Activated B cell treated with CpG ODN at 0.5 μM for 24 hours (primary cell): ENCODE data around the gene SLC7A11. TPM values are rescaled to one million over a fixed set of nuclear protein-coding genes. Genes with fewer than 3 reads are reported as not detected.

ENCODE experiments used
- ATAC-seq: fragments of 200-7000 bp; cut with Tn5 transposase; one replicate; pipeline ENCODE4 v1.10.0; 2021; ENCODE audit warnings: low read depth, mild to moderate bottlenecking, moderate library complexity
- CTCF ChIA-PET: fragments of 350-600 bp; sonication (Branson Sonifier 250); formaldehyde crosslinking; loops from one replicate; lab custom pipeline; 2021; ENCODE audit warnings: antibody characterized with exemption; lab: Charles Lee
- POLR2A ChIA-PET: fragments of 350-600 bp; sonication (Branson Sonifier 250); formaldehyde crosslinking; loops from one replicate; lab custom pipeline; 2021; ENCODE audit warnings: antibody characterized with exemption; lab: Charles Lee
- DNase-seq: peaks from one replicate; pipeline ENCODE4 v3.0.0; 2022
- H3K27ac Mint-ChIP-seq: one replicate; pipeline ENCODE4 v1.8.0; 2020; ENCODE audit warnings: mixed read lengths
- H3K27me3 Mint-ChIP-seq: one replicate; pipeline ENCODE4 v1.8.0; 2021; ENCODE audit warnings: mixed read lengths
- H3K36me3 Mint-ChIP-seq: one replicate; pipeline ENCODE4 v1.8.0; 2021; ENCODE audit warnings: low read depth, mixed read lengths
- H3K4me1 Mint-ChIP-seq: one replicate; pipeline ENCODE4 v1.8.0; 2021; ENCODE audit warnings: mixed read lengths
- H3K4me3 Mint-ChIP-seq: one replicate; pipeline ENCODE4 v1.8.0; 2020; ENCODE audit warnings: mild to moderate bottlenecking, mixed read lengths
- H3K9me3 Mint-ChIP-seq: one replicate; pipeline ENCODE4 v1.8.0; 2020; ENCODE audit warnings: mixed read lengths
- intact Hi-C: fragments of 100-400 bp; cut with micrococcal nuclease; formaldehyde crosslinking; loops from one replicate; pipeline ENCODE4 v1.15.1; 2024
- total RNA-seq: library from RNA; stranded (reverse); gene quantifications from 2 replicates; pipeline ENCODE4 v1.2.3, GENCODE V29; 2022
- TF ChIP-seq, protein P1 (sequence below): fragments of 200-600 bp; IDR thresholded peaks from one replicate; pipeline ENCODE4 v1.8.0; 2022; ENCODE audit warnings: antibody characterized with exemption, mild to moderate bottlenecking

Gene SLC7A11
- total RNA-seq, 1 donor from 2014 or later: 1.4 TPM

DNA sequence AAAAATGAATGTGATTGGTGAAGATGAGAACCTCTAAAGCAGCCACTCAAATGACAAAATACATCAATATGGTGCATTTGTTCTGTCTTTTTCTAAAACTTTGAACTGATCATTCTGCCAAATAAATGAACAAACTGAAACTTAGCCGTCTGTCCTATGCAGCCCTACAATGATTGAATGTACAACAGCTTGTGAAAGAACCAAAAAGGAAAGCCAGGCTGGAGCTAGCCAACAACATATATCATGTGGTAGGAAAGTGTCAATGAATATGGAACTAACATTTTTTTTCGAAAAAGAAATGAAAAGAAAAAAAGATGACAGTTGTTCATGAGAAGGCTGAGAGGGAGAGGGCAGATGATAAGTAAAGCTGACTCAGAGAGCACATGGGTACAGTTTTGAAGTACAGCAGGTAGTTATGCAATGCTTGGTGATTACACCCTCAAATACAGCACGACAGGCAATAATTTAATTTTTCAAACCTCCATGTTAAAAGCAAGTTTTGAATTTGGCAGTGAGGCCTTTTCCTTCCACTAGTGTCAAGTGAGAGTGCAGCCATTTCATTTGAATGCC, 21.2 kb upstream of the SLC7A11 start:
- ATAC-seq (no peak), DNase-seq (no peak)
- TF ChIP-seq, protein P1, sequence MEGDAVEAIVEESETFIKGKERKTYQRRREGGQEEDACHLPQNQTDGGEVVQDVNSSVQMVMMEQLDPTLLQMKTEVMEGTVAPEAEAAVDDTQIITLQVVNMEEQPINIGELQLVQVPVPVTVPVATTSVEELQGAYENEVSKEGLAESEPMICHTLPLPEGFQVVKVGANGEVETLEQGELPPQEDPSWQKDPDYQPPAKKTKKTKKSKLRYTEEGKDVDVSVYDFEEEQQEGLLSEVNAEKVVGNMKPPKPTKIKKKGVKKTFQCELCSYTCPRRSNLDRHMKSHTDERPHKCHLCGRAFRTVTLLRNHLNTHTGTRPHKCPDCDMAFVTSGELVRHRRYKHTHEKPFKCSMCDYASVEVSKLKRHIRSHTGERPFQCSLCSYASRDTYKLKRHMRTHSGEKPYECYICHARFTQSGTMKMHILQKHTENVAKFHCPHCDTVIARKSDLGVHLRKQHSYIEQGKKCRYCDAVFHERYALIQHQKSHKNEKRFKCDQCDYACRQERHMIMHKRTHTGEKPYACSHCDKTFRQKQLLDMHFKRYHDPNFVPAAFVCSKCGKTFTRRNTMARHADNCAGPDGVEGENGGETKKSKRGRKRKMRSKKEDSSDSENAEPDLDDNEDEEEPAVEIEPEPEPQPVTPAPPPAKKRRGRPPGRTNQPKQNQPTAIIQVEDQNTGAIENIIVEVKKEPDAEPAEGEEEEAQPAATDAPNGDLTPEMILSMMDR: no peak
- no peaks in the 10 kb centered on the region for H3K27me3 Mint-ChIP-seq
- no peaks in the 10 kb centered on the region for H3K4me1 Mint-ChIP-seq
- intact Hi-C loops: no loop called here
- ChIA-PET CTCF (no interaction called here), POLR2A (no interaction called here)
- H3K4me3 Mint-ChIP-seq: no peak overlapping the region
- H3K36me3 Mint-ChIP-seq: no peaks in the 10 kb centered on the region
- H3K9me3 Mint-ChIP-seq: no peaks in the 10 kb centered on the region
- no peak overlapping the region for H3K27ac Mint-ChIP-seq

DNA sequence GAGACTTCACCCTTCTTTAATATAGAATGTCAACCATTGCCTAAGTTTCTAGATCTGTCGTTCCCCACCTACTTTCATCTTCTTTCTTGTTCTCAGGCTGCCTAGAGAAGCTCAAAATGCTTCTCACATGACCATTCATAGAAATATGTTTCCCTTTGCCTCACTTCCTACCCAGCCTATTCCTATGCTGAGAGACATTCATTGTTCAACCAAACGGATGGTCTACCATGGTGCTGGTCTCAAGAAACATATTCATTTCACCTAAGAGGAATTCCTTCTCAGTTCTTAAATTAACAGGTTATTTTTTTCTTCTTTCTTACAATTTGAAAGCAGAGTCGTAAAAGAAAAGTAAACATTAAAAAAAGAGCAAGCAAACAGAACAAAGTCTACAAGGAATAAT, 20.3 kb upstream of the SLC7A11 start:
- Mint-ChIP-seq H3K4me3 (no peak overlapping the region), H3K27me3 (no peaks in the 10 kb centered on the region), H3K4me1 (no peaks in the 10 kb centered on the region), H3K9me3 (no peaks in the 10 kb centered on the region), H3K27ac (no peak overlapping the region), H3K36me3 (no peaks in the 10 kb centered on the region)
- ChIA-PET POLR2A (no interaction called here), CTCF (no interaction called here)
- intact Hi-C loops: no loop called here
- TF ChIP-seq, protein P1: no peak
- no peak for DNase-seq
- ATAC-seq: no peak

DNA sequence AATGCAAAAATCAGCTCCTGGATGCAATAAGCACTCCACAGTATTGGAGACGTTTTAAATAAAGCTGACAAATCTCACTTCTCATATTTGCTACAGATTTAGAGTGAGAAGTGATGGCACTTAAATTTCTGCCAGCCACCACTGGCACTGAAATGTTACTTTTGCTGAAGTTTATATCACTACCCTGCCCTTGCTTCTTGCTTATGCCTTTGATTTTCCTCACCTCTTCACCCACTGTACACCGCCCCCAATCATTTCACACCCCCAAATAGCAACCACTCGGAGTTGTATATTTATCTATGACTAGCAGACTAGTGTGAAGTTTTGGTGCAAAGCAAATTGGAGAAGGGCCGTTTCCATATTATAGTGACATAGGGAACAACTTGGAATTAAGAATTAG, 19.9 kb upstream of the SLC7A11 start:
- Mint-ChIP-seq H3K4me1 (no peaks in the 10 kb centered on the region), H3K27me3 (no peaks in the 10 kb centered on the region), H3K9me3 (no peaks in the 10 kb centered on the region), H3K27ac (no peak overlapping the region), H3K36me3 (no peaks in the 10 kb centered on the region), H3K4me3 (no peak overlapping the region)
- ATAC-seq: no peak
- DNase-seq: no peak
- ChIA-PET POLR2A (no interaction called here), CTCF (no interaction called here)
- intact Hi-C loops: no loop called here
- TF ChIP-seq, protein P1: no peak

DNA sequence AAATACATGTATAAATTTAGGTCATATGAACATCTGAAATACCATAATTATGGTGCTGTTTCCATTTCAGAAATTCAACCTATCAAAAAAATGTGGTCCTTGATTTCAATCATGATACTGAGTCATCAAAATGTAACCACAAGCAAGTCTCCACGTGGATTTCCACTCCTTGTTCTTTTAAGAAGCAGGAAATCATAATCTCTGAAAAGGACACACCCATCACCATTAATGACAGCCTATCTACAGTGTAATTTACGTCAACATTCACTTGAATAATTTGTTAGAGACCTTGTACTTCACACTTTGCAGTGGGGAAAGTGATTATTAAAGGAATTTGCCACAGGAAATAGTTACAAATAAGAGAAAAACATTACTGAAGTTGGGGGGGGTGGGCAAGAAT, 17.7 kb upstream of the SLC7A11 start:
- TF ChIP-seq, protein P1: no peak
- ATAC-seq (no peak), DNase-seq (no peak)
- no peak overlapping the region for H3K27ac Mint-ChIP-seq
- ChIA-PET CTCF (no interaction called here), POLR2A (no interaction called here)
- no peaks in the 10 kb centered on the region for H3K27me3 Mint-ChIP-seq
- H3K4me3 Mint-ChIP-seq: no peak overlapping the region
- peaks cover 2% of the 10 kb centered on the region for H3K4me1 Mint-ChIP-seq
- no peaks in the 10 kb centered on the region for H3K36me3 Mint-ChIP-seq
- H3K9me3 Mint-ChIP-seq: no peaks in the 10 kb centered on the region
- intact Hi-C loops: no loop called here

DNA sequence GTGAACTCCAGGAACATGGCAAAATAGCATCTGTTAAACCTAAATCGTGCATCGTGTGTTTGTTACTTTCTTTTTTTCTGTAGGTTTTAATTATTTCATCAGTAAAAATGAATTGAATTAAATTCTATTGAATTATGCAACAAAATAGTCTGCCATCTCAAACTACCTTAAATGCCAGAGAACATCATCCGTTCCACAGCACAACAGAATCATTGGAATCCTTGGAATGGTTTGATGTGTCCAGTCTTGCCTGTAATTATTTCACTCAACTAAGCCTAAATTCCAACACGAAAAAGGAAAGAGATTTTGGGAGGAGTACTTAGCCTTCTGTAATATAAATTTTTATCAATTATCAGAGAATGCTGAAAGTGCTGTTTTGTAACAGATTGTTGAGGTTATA, 17.1 kb upstream of the SLC7A11 start:
- CTCF ChIA-PET: no interaction called here
- ATAC-seq (no peak), DNase-seq (no peak)
- Mint-ChIP-seq H3K9me3 (no peaks in the 10 kb centered on the region), H3K4me1 (peaks cover 2% of the 10 kb centered on the region), H3K4me3 (no peak overlapping the region), H3K27ac (no peak overlapping the region), H3K27me3 (no peaks in the 10 kb centered on the region), H3K36me3 (no peaks in the 10 kb centered on the region)
- intact Hi-C loops: no loop called here
- POLR2A ChIA-PET: no interaction called here
- TF ChIP-seq, protein P1: no peak
